K562 (cell line): ENCODE measurements around the gene RGS14. TPM values are rescaled to one million over a fixed set of nuclear protein-coding genes. Genes with fewer than 3 reads are reported as not detected.
A peak's percentile ranks its signal among the peaks of the same experiment; 100 is the strongest.

Source experiments
- ATF1 ChIP-seq, 2 experiments: fragments of 450-650 bp in 1 of 2; IDR thresholded peaks; 2 replicates each; pipeline ENCODE4 v1.6.1; 2016; ENCODE audit warnings: missing compliant biosample characterization in 1 of 2, missing genetic modification characterization in 1 of 2
- E2F5 ChIP-seq: sonication (generic); formaldehyde crosslinking; IDR thresholded peaks from 2 replicates; pipeline ENCODE4 v1.8.0; 2022; ENCODE audit warnings: mild to moderate bottlenecking, missing genetic modification reagents
- MYBL2 ChIP-seq, 2 experiments: fragments of 450-650 bp in 1 of 2; sonication (generic) in 1 of 2; formaldehyde crosslinking in 1 of 2; IDR thresholded peaks; 2 replicates each; pipeline versions ENCODE4 v1.6.1 to v1.8.1; 2017 to 2022; ENCODE audit warnings: borderline replicate concordance in 1 of 2, inconsistent platforms in 1 of 2, low read depth in 1 of 2, mild to moderate bottlenecking in 1 of 2, missing genetic modification reagents in 1 of 2, moderate library complexity in 1 of 2
- POLR2G ChIP-seq: fragments of 200-400 bp; formaldehyde crosslinking; IDR thresholded peaks from 2 replicates; pipeline ENCODE4 v1.6.1; 2017; ENCODE audit warnings: low read depth, mild to moderate bottlenecking, antibody characterized with exemption, low read length, moderate library complexity
- TARDBP ChIP-seq: fragments of 450-650 bp; IDR thresholded peaks from 2 replicates; pipeline ENCODE4 v1.6.1; 2016
- ZBTB7A ChIP-seq: IDR thresholded peaks from 2 replicates; pipeline ENCODE4 v1.6.1; 2011; ENCODE audit warnings: low read depth, mild to moderate bottlenecking, low read length, moderate library complexity, borderline replicate concordance; ENCODE audit not compliant: control insufficient read depth
- ZNF280A ChIP-seq: fragments of 450-650 bp; IDR thresholded peaks from 2 replicates; pipeline ENCODE4 v1.6.1; 2018; ENCODE audit warnings: mild to moderate bottlenecking, low read depth; ENCODE audit not compliant: partially characterized antibody
- polyA plus RNA-seq, 8 experiments: library from polyadenylated mRNA; depleted of rRNA in 4 of 8; stranded (reverse) in 5 of 8; unstranded in 3 of 8; fragments of >200 nt; fragmentation: Nextera tagmentation in 2 of 8; fragmentation: Illumina TruSeq in 1 of 8; extraction: Ambion mirVana in 2 of 8; extraction: Trizol in 1 of 8; gene quantifications; 2 replicates each; pipeline versions ENCODE4 v1.2.1 to v1.2.3, GENCODE V29; 2011 to 2014; ENCODE audit warnings: inconsistent platforms in 1 of 8, missing spikeins in 1 of 8
- total RNA-seq, 7 experiments: library from RNA; depleted of rRNA in 6 of 7; stranded (reverse); fragments of >200 nt in 6 of 7; fragmentation: Illumina TruSeq in 2 of 7; extraction: Trizol in 2 of 7; gene quantifications; 2 replicates each; pipeline versions ENCODE4 v1.2.1 to v1.2.3, GENCODE V29; 2011 to 2021; ENCODE audit warnings: low replicate concordance in 1 of 7
- TF ChIP-seq, protein P1 (sequence below): fragments of 200-800 bp; sonication (Bioruptor generic); IDR thresholded peaks from 2 replicates; pipeline ENCODE4 v1.6.1; 2017; ENCODE audit warnings: missing genetic modification characterization, missing compliant biosample characterization
- TF ChIP-seq, protein P2 (sequence below), 2 experiments: fragments of 450-650 bp in 1 of 2; sonication (generic) in 1 of 2; formaldehyde crosslinking in 1 of 2; IDR thresholded peaks; 2 replicates each; pipeline versions ENCODE4 v1.7.1 to v1.9.0; 2016 to 2022; ENCODE audit warnings: inconsistent platforms in 1 of 2, mild to moderate bottlenecking in 1 of 2, missing genetic modification reagents in 1 of 2
- TF ChIP-seq, protein P3 (sequence below): fragments of 450-650 bp; IDR thresholded peaks from 2 replicates; pipeline ENCODE4 v1.6.1; 2016; ENCODE audit warnings: low read depth, mild to moderate bottlenecking, moderate library complexity

Gene RGS14
- total and polyA plus RNA-seq, 9 of the 15 experiments (the other 6 are each of a cell fraction or from before 2014, with no cell fraction given), result 0.28 to 75.9 (median 34.5) TPM

DNA sequence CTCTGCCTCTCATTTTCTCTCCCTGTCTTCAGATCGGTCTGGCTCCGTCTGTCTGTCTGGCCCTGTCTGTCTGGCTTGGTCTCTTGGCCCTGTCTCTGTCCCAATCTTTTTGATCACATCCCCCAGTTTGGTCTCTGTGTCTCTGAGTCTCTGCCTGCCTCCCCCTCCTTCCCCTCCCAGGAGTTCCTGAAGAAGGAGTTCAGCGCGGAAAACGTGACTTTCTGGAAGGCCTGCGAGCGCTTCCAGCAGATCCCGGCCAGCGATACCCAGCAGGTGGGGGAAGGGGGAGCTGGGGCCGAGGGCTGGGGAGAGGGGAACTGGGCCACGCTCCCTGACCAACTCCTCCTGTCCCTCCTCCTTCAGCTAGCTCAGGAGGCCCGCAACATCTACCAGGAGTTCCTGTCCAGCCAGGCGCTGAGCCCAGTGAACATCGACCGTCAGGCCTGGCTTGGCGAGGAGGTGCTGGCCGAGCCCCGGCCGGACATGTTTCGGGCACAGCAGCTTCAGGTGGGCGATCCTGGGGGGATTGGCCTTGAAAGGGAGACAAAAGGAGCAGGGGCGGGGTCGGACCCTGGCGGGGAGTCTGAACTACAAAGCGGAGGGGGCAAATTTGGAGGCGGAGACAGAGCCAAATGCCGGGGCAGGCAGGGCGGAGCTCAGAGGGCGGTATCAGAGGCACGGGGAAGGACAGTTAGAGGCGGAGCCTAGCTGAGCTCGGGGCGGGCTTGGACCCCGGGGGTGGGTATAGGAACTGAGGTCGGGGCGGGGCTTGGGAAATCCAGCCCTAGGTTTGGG lies 9.0 kb downstream of the RGS14 start (continued):
- TF ChIP-seq, protein P1, sequence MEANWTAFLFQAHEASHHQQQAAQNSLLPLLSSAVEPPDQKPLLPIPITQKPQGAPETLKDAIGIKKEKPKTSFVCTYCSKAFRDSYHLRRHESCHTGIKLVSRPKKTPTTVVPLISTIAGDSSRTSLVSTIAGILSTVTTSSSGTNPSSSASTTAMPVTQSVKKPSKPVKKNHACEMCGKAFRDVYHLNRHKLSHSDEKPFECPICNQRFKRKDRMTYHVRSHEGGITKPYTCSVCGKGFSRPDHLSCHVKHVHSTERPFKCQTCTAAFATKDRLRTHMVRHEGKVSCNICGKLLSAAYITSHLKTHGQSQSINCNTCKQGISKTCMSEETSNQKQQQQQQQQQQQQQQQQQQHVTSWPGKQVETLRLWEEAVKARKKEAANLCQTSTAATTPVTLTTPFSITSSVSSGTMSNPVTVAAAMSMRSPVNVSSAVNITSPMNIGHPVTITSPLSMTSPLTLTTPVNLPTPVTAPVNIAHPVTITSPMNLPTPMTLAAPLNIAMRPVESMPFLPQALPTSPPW (CRISPR knock-in tag), result peak; percentile 94
- TF ChIP-seq, protein P2, sequence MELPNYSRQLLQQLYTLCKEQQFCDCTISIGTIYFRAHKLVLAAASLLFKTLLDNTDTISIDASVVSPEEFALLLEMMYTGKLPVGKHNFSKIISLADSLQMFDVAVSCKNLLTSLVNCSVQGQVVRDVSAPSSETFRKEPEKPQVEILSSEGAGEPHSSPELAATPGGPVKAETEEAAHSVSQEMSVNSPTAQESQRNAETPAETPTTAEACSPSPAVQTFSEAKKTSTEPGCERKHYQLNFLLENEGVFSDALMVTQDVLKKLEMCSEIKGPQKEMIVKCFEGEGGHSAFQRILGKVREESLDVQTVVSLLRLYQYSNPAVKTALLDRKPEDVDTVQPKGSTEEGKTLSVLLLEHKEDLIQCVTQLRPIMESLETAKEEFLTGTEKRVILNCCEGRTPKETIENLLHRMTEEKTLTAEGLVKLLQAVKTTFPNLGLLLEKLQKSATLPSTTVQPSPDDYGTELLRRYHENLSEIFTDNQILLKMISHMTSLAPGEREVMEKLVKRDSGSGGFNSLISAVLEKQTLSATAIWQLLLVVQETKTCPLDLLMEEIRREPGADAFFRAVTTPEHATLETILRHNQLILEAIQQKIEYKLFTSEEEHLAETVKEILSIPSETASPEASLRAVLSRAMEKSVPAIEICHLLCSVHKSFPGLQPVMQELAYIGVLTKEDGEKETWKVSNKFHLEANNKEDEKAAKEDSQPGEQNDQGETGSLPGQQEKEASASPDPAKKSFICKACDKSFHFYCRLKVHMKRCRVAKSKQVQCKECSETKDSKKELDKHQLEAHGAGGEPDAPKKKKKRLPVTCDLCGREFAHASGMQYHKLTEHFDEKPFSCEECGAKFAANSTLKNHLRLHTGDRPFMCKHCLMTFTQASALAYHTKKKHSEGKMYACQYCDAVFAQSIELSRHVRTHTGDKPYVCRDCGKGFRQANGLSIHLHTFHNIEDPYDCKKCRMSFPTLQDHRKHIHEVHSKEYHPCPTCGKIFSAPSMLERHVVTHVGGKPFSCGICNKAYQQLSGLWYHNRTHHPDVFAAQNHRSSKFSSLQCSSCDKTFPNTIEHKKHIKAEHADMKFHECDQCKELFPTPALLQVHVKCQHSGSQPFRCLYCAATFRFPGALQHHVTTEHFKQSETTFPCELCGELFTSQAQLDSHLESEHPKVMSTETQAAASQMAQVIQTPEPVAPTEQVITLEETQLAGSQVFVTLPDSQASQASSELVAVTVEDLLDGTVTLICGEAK (IDR thresholded peaks at IDR 0.05), result 0 out of 2 replicates have a peak, but pooled peaks have one; percentile 60
- TF ChIP-seq, protein P2 (CRISPR knock-in tag; IDR thresholded peaks at IDR 0.05), result no peak
- TF ChIP-seq POLR2G (peak; percentile 88), ZBTB7A (peak; percentile 31; the same call in 1 of the 2 replicates), MYBL2 (IDR thresholded peaks at IDR 0.05; ENCODE audit: low read depth) (no peak), MYBL2 (CRISPR knock-in tag; IDR thresholded peaks at IDR 0.05; ENCODE audit: borderline replicate concordance) (no peak), ZNF280A (no peak), TARDBP (0 out of 2 replicates have a peak, but pooled peaks have one; percentile 33), E2F5 (CRISPR knock-in tag) (0 out of 2 replicates have a peak, but pooled peaks have one; percentile 25), ATF1 (CRISPR knock-in tag; IDR thresholded peaks at IDR 0.05) (no peak), ATF1 (tag; IDR thresholded peaks at IDR 0.05) (no peak)
- TF ChIP-seq, protein P3, sequence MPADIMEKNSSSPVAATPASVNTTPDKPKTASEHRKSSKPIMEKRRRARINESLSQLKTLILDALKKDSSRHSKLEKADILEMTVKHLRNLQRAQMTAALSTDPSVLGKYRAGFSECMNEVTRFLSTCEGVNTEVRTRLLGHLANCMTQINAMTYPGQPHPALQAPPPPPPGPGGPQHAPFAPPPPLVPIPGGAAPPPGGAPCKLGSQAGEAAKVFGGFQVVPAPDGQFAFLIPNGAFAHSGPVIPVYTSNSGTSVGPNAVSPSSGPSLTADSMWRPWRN, result peak; percentile 49; the same call in 1 of the 2 replicates
